Upper lobe of left lung (tissue), 6 donors: ENCODE data around the gene CYTIP. TPM values are rescaled to one million over a fixed set of nuclear protein-coding genes. Genes with fewer than 3 reads are reported as not detected.

Source experiments
- ATAC-seq, 2 donors: fragments of 200-7000 bp; cut with Tn5 transposase; one replicate each; pipeline ENCODE4 v1.9.1; 2022; ENCODE audit warnings: mild to moderate bottlenecking in 2 of 2, moderate library complexity in 2 of 2; ENCODE audit not compliant: low FRiP score in 2 of 2
- DNase-seq, 2 donors: peaks; one replicate each; pipeline ENCODE4 v3.0.0-alpha.2; 2019 to 2020
- H3K27ac ChIP-seq, 4 donors: fragments of 200-600 bp; sonication (generic); one replicate each; pipeline ENCODE4 v1.5.1; 2016 to 2019
- H3K27me3 ChIP-seq, 4 donors: fragments of 200-600 bp; sonication (generic); one replicate each; pipeline ENCODE4 v1.5.1; 2017 to 2019
- H3K36me3 ChIP-seq, 4 donors: fragments of 200-600 bp; sonication (generic); one replicate each; pipeline ENCODE4 v1.5.1; 2016 to 2019
- H3K4me1 ChIP-seq, 4 donors: fragments of 200-600 bp; sonication (generic); one replicate each; pipeline ENCODE4 v1.5.1; 2018 to 2019
- H3K4me3 ChIP-seq, 4 donors: fragments of 200-600 bp; sonication (generic); one replicate each; pipeline ENCODE4 v1.5.1; 2017 to 2019; ENCODE audit warnings: mild to moderate bottlenecking in 2 of 4, moderate library complexity in 1 of 4
- H3K9me3 ChIP-seq, 4 donors: fragments of 200-600 bp; sonication (generic); one replicate each; pipeline ENCODE4 v1.5.1; 2018 to 2019
- EP300 ChIP-seq, 4 donors: sonication (generic); formaldehyde crosslinking; IDR thresholded peaks; one replicate each; pipeline ENCODE4 v1.5.1; 2017; ENCODE audit warnings: antibody characterized with exemption in 4 of 4, control low read depth in 2 of 4
- POLR2A ChIP-seq, 4 donors: fragments of 450-650 bp; IDR thresholded peaks; one replicate each; pipeline ENCODE4 v1.5.1; 2016 to 2017; ENCODE audit warnings: antibody characterized with exemption in 4 of 4, mild to moderate bottlenecking in 2 of 4
- POLR2AphosphoS5 ChIP-seq, 2 donors: sonication (generic); formaldehyde crosslinking; IDR thresholded peaks; one replicate each; pipeline ENCODE4 v1.5.1; 2017; ENCODE audit warnings: antibody characterized with exemption in 2 of 2
- WGBS, 2 donors: methylation state at CpG; one replicate each; pipeline ENCODE4 v1.1.5; 2017 to 2018; 5-methylcytosine and 5-hydroxymethylcytosine counted together
- total RNA-seq, 6 donors: library from RNA; depleted of rRNA in 4 of 6; stranded (reverse); fragments of >200 nt in 4 of 6; gene quantifications; one replicate each; pipeline versions ENCODE4 v1.1.0 to v1.2.1, GENCODE V29; 2016 to 2021
- TF ChIP-seq, protein P1 (sequence below), 6 experiments: fragments of 450-650 bp in 4 of 6; fragments of 200-600 bp in 2 of 6; sonication (generic) in 2 of 6; IDR thresholded peaks; one replicate each; pipeline ENCODE4 v1.5.1; 2016 to 2019; ENCODE audit warnings: antibody characterized with exemption in 6 of 6
- donor health status: DM: no; HTN: no; CAD: no; lungs with moderate emphysema.
- donor health status: DM: no; HTN: yes; CAD: no; lungs with severe emphysema.

The CYTIP gene
- total RNA-seq, 6 donors from 2014 or later, result 23.1 to 47.1 (median 28.5) TPM

DNA sequence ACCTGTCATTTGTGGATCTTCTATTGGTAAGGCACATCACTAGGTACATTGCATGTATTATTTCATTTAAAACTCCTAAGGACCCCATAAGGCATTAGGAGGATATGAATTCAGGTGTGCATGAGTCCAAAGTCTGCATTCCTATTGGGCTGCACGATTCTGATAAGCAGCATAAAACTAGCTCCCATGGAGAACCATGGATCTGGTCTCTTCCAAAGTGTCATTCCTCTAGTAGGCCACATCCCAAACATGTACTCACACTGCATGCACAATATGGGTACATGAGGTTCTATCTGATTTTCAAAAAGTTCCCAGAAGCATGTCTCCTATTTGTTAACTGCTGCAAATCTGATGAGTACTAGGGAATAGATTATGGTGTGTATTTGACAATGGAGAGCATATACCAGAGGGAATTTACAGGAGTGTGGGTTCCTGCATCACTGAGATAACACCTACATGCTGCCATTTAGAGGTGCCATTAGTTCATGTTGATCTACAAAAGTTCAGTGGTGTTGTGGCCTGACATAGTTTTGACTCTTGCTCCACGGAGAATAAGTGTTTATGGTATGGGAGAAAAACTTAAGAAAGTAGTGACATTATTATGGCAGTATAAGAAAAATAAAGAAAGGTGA, 11.3 kb downstream of the CYTIP start:
- WGBS, 2 donors, result 65 to 78% methylated on average over 2 of the region's 2 CpGs
- no peak for TF ChIP-seq EP300 (IDR thresholded peaks at IDR 0.05)
- TF ChIP-seq, protein P1, sequence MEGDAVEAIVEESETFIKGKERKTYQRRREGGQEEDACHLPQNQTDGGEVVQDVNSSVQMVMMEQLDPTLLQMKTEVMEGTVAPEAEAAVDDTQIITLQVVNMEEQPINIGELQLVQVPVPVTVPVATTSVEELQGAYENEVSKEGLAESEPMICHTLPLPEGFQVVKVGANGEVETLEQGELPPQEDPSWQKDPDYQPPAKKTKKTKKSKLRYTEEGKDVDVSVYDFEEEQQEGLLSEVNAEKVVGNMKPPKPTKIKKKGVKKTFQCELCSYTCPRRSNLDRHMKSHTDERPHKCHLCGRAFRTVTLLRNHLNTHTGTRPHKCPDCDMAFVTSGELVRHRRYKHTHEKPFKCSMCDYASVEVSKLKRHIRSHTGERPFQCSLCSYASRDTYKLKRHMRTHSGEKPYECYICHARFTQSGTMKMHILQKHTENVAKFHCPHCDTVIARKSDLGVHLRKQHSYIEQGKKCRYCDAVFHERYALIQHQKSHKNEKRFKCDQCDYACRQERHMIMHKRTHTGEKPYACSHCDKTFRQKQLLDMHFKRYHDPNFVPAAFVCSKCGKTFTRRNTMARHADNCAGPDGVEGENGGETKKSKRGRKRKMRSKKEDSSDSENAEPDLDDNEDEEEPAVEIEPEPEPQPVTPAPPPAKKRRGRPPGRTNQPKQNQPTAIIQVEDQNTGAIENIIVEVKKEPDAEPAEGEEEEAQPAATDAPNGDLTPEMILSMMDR (IDR thresholded peaks at IDR 0.05), result no peak
- Histone ChIP-seq H3K27ac (no peak overlapping the region), H3K4me3 (no peak overlapping the region), H3K27me3 (no peaks in the 10 kb centered on the region), H3K9me3 (no peaks in the 10 kb centered on the region), H3K36me3 (peaks cover 0 to 9% (median 3%) of the 10 kb centered on the region in 4 donors), H3K4me1 (peaks cover 8 to 16% (median 11%) of the 10 kb centered on the region in 4 donors)
- ATAC-seq (no peak), DNase-seq (no peak)

DNA sequence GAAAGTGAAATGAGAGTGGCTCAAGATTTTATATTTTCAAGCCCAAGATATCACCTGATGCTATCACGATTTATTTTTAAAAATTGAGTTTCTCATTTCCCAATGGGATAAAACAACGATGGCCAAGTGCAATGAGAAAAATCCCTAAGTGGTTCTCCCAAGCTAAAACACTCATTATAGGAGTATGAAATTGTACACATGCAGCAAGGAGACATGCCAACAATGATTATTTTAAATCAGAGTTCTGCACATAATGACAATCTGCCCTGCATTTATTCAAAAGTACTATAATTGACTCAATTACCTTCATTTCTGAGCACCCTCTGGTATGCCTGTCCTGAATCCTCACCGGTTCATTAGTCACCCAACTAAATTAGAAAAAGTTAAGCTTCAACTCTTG, 12.7 kb downstream of the CYTIP start:
- no peak overlapping the region for H3K27ac ChIP-seq
- peaks cover 8 to 16% (median 11%) of the 10 kb centered on the region in 4 donors for H3K4me1 ChIP-seq
- H3K36me3 ChIP-seq, result peaks cover 0 to 9% (median 3%) of the 10 kb centered on the region in 4 donors
- 90 to 91% methylated on average over 3 of the region's 3 CpGs for WGBS, 2 donors
- no peak overlapping the region for H3K4me3 ChIP-seq
- TF ChIP-seq POLR2A (IDR thresholded peaks at IDR 0.05) (no peak), POLR2AphosphoS5 (IDR thresholded peaks at IDR 0.05) (no peak), EP300 (IDR thresholded peaks at IDR 0.05) (no peak)
- TF ChIP-seq, protein P1 (IDR thresholded peaks at IDR 0.05), result no peak
- DNase-seq, result no peak
- ATAC-seq, result no peak
- H3K9me3 ChIP-seq, result no peaks in the 10 kb centered on the region
- no peaks in the 10 kb centered on the region for H3K27me3 ChIP-seq

GRCh38 chr2:157428500-157429175, 15.3 kb downstream of the CYTIP start:
- WGBS, 2 donors, result 85 to 96% methylated on average over 2 of the region's 2 CpGs
- ATAC-seq, result no peak
- peaks cover 0 to 6% (median 3%) of the 10 kb centered on the region in 4 donors for H3K36me3 ChIP-seq
- TF ChIP-seq, protein P1 (IDR thresholded peaks at IDR 0.05), result no peak
- TF ChIP-seq POLR2AphosphoS5 (IDR thresholded peaks at IDR 0.05) (no peak), EP300 (IDR thresholded peaks at IDR 0.05) (no peak), POLR2A (IDR thresholded peaks at IDR 0.05) (no peak)
- H3K4me1 ChIP-seq, result peaks cover 6 to 11% (median 7%) of the 10 kb centered on the region in 4 donors
- H3K4me3 ChIP-seq, result no peak overlapping the region
- no peak for DNase-seq
- H3K27ac ChIP-seq, result no peak overlapping the region
- no peaks in the 10 kb centered on the region for H3K27me3 ChIP-seq
- H3K9me3 ChIP-seq, result no peaks in the 10 kb centered on the region

- Histone ChIP-seq H3K4me1 (peaks cover 0 to 4% (median under 1%) of the 10 kb centered on the region in 4 donors), H3K27me3 (no peaks in the 10 kb centered on the region), H3K36me3 (peaks cover 0 to 6% (median 3%) of the 10 kb centered on the region in 4 donors), H3K4me3 (no peak overlapping the region), H3K9me3 (no peaks in the 10 kb centered on the region), H3K27ac (no peak overlapping the region)
- TF ChIP-seq EP300 (IDR thresholded peaks at IDR 0.05) (no peak), POLR2A (IDR thresholded peaks at IDR 0.05) (no peak), POLR2AphosphoS5 (IDR thresholded peaks at IDR 0.05) (no peak)
- TF ChIP-seq, protein P1 (IDR thresholded peaks at IDR 0.05), result no peak
- ATAC-seq (no peak), DNase-seq (no peak)
Measured at GRCh38 chr2:157427922-157428303, 16.0 kb downstream of the CYTIP start.
